OCI-LY1 (cell line): ENCODE results near the gene SKP1.

Source experiments
- H2AFZ ChIP-seq: fragments of 200-600 bp; sonication (generic), shearing (Covaris generic); 2 replicates; pipeline ENCODE4 v1.6.0; 2014; ENCODE audit warnings: antibody characterized with exemption, mild to moderate bottlenecking, low read length
- H3F3A ChIP-seq: fragments of 200-600 bp; sonication (generic), shearing (Covaris generic); 2 replicates; pipeline ENCODE4 v1.6.0; 2014; ENCODE audit warnings: mild to moderate bottlenecking, antibody characterized with exemption, low read length, moderate library complexity; ENCODE audit not compliant: insufficient read depth
- H3K27ac ChIP-seq: fragments of 200-600 bp; sonication (generic); 2 replicates; pipeline ENCODE4 v1.5.1; 2014; ENCODE audit warnings: low read length, mixed run types, mild to moderate bottlenecking, low read depth; ENCODE audit not compliant: poor library complexity, severe bottlenecking
- H3K27me3 ChIP-seq: fragments of 200-600 bp; sonication (generic); 2 replicates; pipeline ENCODE4 v1.6.0; 2014; ENCODE audit warnings: antibody characterized with exemption, mild to moderate bottlenecking, low read length, moderate library complexity; ENCODE audit not compliant: insufficient read depth
- H3K36me3 ChIP-seq: fragments of 200-600 bp; sonication (generic); 2 replicates; pipeline ENCODE4 v1.6.1; 2014; ENCODE audit warnings: mild to moderate bottlenecking, antibody characterized with exemption, low read length, moderate library complexity, mixed read lengths; ENCODE audit not compliant: insufficient read depth
- H3K4me1 ChIP-seq: fragments of 200-600 bp; sonication (generic); 2 replicates; pipeline ENCODE4 v1.5.1; 2014; ENCODE audit warnings: mild to moderate bottlenecking, low read length, moderate library complexity; ENCODE audit not compliant: insufficient read depth, severe bottlenecking
- H3K4me2 ChIP-seq: fragments of 200-600 bp; sonication (generic), shearing (Covaris generic); 2 replicates; pipeline ENCODE4 v1.6.1; 2014; ENCODE audit warnings: low read length
- H3K4me3 ChIP-seq: fragments of 200-600 bp; sonication (generic); 2 replicates; pipeline ENCODE4 v1.5.1; 2014; ENCODE audit warnings: low read length, low read depth, mild to moderate bottlenecking, mixed read lengths; ENCODE audit not compliant: poor library complexity, severe bottlenecking
- H3K79me2 ChIP-seq: fragments of 200-600 bp; shearing (Covaris generic); 2 replicates; pipeline ENCODE4 v1.6.1; 2016; ENCODE audit warnings: mixed run types, low read length, mixed read lengths; ENCODE audit not compliant: insufficient read depth
- H3K9ac ChIP-seq: fragments of 200-600 bp; sonication (generic), shearing (Covaris generic); 2 replicates; pipeline ENCODE4 v1.6.1; 2014; ENCODE audit warnings: mild to moderate bottlenecking, low read length, mixed read lengths
- H3K9me2 ChIP-seq: fragments of 200-600 bp; sonication (generic), shearing (Covaris generic); 2 replicates; pipeline ENCODE4 v1.6.1; 2014; ENCODE audit warnings: low read depth, mild to moderate bottlenecking, low read length, mixed read lengths
- H3K9me3 ChIP-seq: fragments of 200-600 bp; shearing (Covaris generic); 2 replicates; pipeline ENCODE4 v1.6.1; 2014; ENCODE audit warnings: low read length, mixed read lengths
- H4K20me1 ChIP-seq: fragments of 200-600 bp; sonication (generic), shearing (Covaris generic); 2 replicates; pipeline ENCODE4 v1.6.0; 2016; ENCODE audit warnings: mild to moderate bottlenecking, low read length; ENCODE audit not compliant: insufficient read depth
- EZH2 ChIP-seq: fragments of 200-600 bp; sonication (generic), shearing (Covaris generic); IDR thresholded peaks from 2 replicates; pipeline ENCODE4 v1.8.0; 2017; ENCODE audit warnings: borderline replicate concordance, mixed run types, mild to moderate bottlenecking, antibody characterized with exemption, low read length, moderate library complexity, mixed read lengths
- TF ChIP-seq, protein P1 (sequence below): fragments of 200-600 bp; sonication (generic), shearing (Covaris generic); IDR thresholded peaks from 2 replicates; pipeline ENCODE4 v1.5.1; 2017; ENCODE audit warnings: mild to moderate bottlenecking, antibody characterized with exemption, low read length, moderate library complexity, mixed read lengths

SKP1 gene

DNA sequence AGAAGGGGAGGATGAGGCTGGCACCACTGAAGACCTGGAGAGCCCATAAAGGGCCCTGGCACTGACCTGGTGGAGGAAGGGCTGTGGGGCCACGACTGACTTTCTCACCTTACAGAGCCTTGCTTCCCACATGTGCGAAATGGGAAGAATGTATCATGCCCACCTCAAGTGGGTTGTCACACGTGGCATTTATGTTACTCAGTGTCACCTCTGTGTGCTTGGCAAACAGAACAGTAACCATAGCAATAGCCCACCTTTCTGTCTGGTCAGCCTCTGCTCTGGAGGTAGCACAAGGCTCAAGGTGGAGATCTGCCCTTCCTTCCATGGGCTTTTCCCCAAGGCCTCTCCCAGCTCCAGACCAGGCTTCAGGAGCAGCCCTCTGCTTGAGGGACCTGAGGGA lies 45.6 kb downstream of the SKP1 start:
- Histone ChIP-seq H3K4me1 (peaks cover 12% of the 10 kb centered on the region), H4K20me1 (no peaks in the 10 kb centered on the region), H3K27ac (no peak overlapping the region), H3K4me2 (no peak overlapping the region), H3K9me3 (no peaks in the 10 kb centered on the region), H3K79me2 (no peaks in the 10 kb centered on the region), H3K36me3 (peaks cover 9% of the 10 kb centered on the region; the same call in 1 of the 2 replicates), H2AFZ (no peak overlapping the region), H3K4me3 (no peak overlapping the region), H3K27me3 (no peaks in the 10 kb centered on the region), H3F3A (no peaks in the 10 kb centered on the region), H3K9ac (no peak overlapping the region), H3K9me2 (no peaks in the 10 kb centered on the region)
- TF ChIP-seq, protein P1, sequence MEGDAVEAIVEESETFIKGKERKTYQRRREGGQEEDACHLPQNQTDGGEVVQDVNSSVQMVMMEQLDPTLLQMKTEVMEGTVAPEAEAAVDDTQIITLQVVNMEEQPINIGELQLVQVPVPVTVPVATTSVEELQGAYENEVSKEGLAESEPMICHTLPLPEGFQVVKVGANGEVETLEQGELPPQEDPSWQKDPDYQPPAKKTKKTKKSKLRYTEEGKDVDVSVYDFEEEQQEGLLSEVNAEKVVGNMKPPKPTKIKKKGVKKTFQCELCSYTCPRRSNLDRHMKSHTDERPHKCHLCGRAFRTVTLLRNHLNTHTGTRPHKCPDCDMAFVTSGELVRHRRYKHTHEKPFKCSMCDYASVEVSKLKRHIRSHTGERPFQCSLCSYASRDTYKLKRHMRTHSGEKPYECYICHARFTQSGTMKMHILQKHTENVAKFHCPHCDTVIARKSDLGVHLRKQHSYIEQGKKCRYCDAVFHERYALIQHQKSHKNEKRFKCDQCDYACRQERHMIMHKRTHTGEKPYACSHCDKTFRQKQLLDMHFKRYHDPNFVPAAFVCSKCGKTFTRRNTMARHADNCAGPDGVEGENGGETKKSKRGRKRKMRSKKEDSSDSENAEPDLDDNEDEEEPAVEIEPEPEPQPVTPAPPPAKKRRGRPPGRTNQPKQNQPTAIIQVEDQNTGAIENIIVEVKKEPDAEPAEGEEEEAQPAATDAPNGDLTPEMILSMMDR = no peak
- no peak for TF ChIP-seq EZH2

DNA sequence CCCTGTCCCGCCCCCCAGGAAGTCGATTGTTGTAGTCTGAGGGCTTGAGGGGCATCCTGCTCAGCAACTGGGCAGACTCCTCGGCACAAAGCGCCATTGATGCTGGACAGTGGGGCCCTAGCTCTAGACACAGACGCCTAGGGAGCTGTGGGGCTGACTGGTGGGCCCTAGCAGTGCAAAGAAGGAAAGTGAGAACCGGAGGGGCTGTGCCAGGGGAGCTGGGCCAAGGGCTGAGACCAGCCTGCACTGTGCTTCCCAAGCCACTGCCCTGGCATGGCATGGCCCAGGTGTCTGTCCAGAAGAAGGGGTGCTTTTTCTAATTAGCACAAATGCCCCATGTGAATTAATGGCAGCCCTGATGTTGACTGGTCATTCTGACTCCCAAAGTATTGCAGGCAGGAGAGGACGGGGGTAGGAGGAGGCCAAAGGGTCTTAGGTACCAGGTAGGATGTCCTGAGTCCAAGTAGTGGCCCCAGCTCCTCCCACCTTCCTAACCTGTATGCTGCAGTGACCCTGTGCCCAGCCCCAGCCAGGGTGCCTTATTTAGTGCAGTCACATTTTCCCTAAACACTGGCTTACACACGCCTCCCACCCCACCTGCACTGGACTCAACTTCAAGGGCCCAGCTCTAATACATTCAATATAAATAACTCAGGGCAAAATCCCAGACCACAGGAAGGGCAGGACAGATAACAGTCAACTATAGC lies 46.4 kb downstream of the SKP1 start:
- peaks cover 12% of the 10 kb centered on the region for H3K4me1 ChIP-seq
- H3K4me3 ChIP-seq = no peak overlapping the region
- H3F3A ChIP-seq = no peaks in the 10 kb centered on the region
- no peaks in the 10 kb centered on the region for H3K9me2 ChIP-seq
- H3K27me3 ChIP-seq = no peaks in the 10 kb centered on the region
- no peak overlapping the region for H3K4me2 ChIP-seq
- peaks cover 9% of the 10 kb centered on the region; the same call in 1 of the 2 replicates for H3K36me3 ChIP-seq
- no peak overlapping the region for H3K27ac ChIP-seq
- H2AFZ ChIP-seq = no peak overlapping the region
- H3K79me2 ChIP-seq = no peaks in the 10 kb centered on the region
- H3K9me3 ChIP-seq = no peaks in the 10 kb centered on the region
- TF ChIP-seq, protein P1 = no peak
- no peak for TF ChIP-seq EZH2
- no peaks in the 10 kb centered on the region for H4K20me1 ChIP-seq
- no peak overlapping the region for H3K9ac ChIP-seq

DNA sequence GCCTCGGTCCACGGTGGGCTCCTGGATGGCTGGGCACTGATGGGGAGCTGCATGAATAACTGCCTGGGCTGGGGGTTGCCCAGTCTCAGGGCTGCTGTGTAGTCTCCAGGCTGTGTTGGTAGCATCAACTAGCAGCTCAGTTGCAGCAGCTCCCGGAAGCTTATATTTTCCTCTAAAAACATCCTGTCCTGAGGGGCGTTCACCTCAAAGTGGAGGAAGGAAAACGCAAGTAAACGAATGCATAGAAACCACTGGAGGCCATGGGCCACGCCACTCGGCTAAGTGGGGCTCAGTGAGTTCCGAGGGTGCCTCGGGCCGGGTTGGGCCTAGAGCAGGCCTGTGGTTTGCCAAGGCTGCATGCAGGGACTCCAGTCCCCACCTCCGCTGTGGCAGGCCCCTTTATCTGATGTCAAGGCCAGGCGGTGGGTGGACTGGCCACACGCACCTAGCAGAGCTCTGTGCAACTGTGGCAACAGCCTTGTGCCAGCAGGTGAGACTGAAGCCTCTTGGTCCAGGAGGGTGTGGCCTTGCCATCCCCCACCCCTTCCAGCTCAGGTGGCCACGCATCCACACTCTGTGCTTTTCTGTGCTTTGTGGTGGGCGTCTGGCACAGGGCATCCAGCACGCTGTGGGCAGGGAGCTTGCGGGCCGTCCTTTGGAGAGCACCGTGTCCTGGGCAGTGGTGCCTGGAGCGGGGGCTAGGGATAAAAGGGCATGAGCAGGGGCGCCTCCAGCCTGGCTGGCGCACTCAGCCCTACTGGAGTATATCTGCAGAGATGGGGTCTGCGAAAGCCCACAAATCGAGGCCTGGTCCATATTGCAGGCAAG lies 47.1 kb downstream of the SKP1 start:
- Histone ChIP-seq H3K9ac (no peak overlapping the region), H3K79me2 (no peaks in the 10 kb centered on the region), H3F3A (no peaks in the 10 kb centered on the region), H4K20me1 (no peaks in the 10 kb centered on the region), H3K27ac (no peak overlapping the region), H2AFZ (no peak overlapping the region), H3K4me1 (peaks cover 12% of the 10 kb centered on the region), H3K9me2 (no peaks in the 10 kb centered on the region), H3K36me3 (peaks cover 9% of the 10 kb centered on the region; the same call in 1 of the 2 replicates), H3K4me3 (no peak overlapping the region), H3K27me3 (no peaks in the 10 kb centered on the region), H3K9me3 (no peaks in the 10 kb centered on the region), H3K4me2 (no peak overlapping the region)
- no peak for TF ChIP-seq EZH2
- TF ChIP-seq, protein P1 = no peak
